Liver (tissue), 3 donors: ENCODE results near the gene CFAP53.

Experiments used
- ATF3 ChIP-seq: IDR thresholded peaks from 2 replicates; pipeline ENCODE4 v1.6.1; 2016; ENCODE audit warnings: antibody characterized with exemption
- FOXA1 ChIP-seq: IDR thresholded peaks from 2 replicates; pipeline ENCODE4 v1.6.1; 2016; ENCODE audit warnings: antibody characterized with exemption
- GABPA ChIP-seq, 2 donors: IDR thresholded peaks in 1 of 2; conservative IDR thresholded peaks in 1 of 2; 2 replicates each; pipeline ENCODE4 v1.6.1; 2016; ENCODE audit warnings: antibody characterized with exemption in 2 of 2, mild to moderate bottlenecking in 1 of 2, moderate library complexity in 1 of 2
- JUND ChIP-seq, 2 donors: IDR thresholded peaks; 2 replicates each; pipeline ENCODE4 v1.6.1; 2016; ENCODE audit warnings: antibody characterized with exemption in 2 of 2
- NR2F2 ChIP-seq: IDR thresholded peaks from 2 replicates; pipeline ENCODE4 v1.6.1; 2016; ENCODE audit warnings: antibody characterized with exemption
- SP1 ChIP-seq: IDR thresholded peaks from 2 replicates; pipeline ENCODE4 v1.6.1; 2018; ENCODE audit warnings: antibody characterized with exemption, mild to moderate bottlenecking
- TAF1 ChIP-seq: conservative IDR thresholded peaks from 2 replicates; pipeline ENCODE4 v1.6.1; 2016; ENCODE audit warnings: antibody characterized with exemption, mild to moderate bottlenecking
- ZBTB33 ChIP-seq: IDR thresholded peaks from 2 replicates; pipeline ENCODE4 v1.6.1; 2016; ENCODE audit warnings: antibody characterized with exemption
- TF ChIP-seq, protein P1 (sequence below): IDR thresholded peaks from 2 replicates; pipeline ENCODE4 v1.6.1; 2016; ENCODE audit warnings: antibody characterized with exemption
- TF ChIP-seq, protein P2 (sequence below): fragments of 150-350 bp; IDR thresholded peaks from 2 replicates; pipeline ENCODE4 v1.5.1; 2017; ENCODE audit warnings: improper control_type of control experiment, low read depth, low read length; ENCODE audit not compliant: missing input control
- TF ChIP-seq, protein P3 (sequence below): IDR thresholded peaks from 2 replicates; pipeline ENCODE4 v1.6.1; 2016; ENCODE audit warnings: antibody characterized with exemption, mild to moderate bottlenecking
- donor health status: healthy.
- donor health status: healthy.

GRCh38 chr18:50249576-50249975, 16.7 kb downstream of the CFAP53 start:
- TF ChIP-seq GABPA (IDR thresholded peaks at IDR 0.05 in 1 of 2, conservative IDR thresholded peaks at IDR 0.05 in 1 of 2), result no peak
- TF ChIP-seq ATF3, result no peak
- TF ChIP-seq, protein P1, sequence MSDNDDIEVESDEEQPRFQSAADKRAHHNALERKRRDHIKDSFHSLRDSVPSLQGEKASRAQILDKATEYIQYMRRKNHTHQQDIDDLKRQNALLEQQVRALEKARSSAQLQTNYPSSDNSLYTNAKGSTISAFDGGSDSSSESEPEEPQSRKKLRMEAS, result no peak
- TF ChIP-seq, protein P2, sequence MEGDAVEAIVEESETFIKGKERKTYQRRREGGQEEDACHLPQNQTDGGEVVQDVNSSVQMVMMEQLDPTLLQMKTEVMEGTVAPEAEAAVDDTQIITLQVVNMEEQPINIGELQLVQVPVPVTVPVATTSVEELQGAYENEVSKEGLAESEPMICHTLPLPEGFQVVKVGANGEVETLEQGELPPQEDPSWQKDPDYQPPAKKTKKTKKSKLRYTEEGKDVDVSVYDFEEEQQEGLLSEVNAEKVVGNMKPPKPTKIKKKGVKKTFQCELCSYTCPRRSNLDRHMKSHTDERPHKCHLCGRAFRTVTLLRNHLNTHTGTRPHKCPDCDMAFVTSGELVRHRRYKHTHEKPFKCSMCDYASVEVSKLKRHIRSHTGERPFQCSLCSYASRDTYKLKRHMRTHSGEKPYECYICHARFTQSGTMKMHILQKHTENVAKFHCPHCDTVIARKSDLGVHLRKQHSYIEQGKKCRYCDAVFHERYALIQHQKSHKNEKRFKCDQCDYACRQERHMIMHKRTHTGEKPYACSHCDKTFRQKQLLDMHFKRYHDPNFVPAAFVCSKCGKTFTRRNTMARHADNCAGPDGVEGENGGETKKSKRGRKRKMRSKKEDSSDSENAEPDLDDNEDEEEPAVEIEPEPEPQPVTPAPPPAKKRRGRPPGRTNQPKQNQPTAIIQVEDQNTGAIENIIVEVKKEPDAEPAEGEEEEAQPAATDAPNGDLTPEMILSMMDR, result no peak
- no peak for TF ChIP-seq NR2F2
- TF ChIP-seq, protein P3, sequence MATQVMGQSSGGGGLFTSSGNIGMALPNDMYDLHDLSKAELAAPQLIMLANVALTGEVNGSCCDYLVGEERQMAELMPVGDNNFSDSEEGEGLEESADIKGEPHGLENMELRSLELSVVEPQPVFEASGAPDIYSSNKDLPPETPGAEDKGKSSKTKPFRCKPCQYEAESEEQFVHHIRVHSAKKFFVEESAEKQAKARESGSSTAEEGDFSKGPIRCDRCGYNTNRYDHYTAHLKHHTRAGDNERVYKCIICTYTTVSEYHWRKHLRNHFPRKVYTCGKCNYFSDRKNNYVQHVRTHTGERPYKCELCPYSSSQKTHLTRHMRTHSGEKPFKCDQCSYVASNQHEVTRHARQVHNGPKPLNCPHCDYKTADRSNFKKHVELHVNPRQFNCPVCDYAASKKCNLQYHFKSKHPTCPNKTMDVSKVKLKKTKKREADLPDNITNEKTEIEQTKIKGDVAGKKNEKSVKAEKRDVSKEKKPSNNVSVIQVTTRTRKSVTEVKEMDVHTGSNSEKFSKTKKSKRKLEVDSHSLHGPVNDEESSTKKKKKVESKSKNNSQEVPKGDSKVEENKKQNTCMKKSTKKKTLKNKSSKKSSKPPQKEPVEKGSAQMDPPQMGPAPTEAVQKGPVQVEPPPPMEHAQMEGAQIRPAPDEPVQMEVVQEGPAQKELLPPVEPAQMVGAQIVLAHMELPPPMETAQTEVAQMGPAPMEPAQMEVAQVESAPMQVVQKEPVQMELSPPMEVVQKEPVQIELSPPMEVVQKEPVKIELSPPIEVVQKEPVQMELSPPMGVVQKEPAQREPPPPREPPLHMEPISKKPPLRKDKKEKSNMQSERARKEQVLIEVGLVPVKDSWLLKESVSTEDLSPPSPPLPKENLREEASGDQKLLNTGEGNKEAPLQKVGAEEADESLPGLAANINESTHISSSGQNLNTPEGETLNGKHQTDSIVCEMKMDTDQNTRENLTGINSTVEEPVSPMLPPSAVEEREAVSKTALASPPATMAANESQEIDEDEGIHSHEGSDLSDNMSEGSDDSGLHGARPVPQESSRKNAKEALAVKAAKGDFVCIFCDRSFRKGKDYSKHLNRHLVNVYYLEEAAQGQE, result no peak
- no peak for TF ChIP-seq TAF1
- TF ChIP-seq JUND (IDR thresholded peaks at IDR 0.05), result no peak
- no peak for TF ChIP-seq SP1
- TF ChIP-seq FOXA1, result no peak
- TF ChIP-seq ZBTB33, result no peak
